Muscle of leg (tissue), 11 donors: Measurements from ENCODE around the gene CCDC24. TPM values are rescaled to one million over a fixed set of nuclear protein-coding genes. Genes with fewer than 3 reads are reported as not detected.

ENCODE experiments used
- DNase-seq: peaks from one replicate; pipeline ENCODE4 v3.0.0; 2013
- H3K27ac ChIP-seq: one replicate; pipeline ENCODE4 v1.5.1; 2013; ENCODE audit warnings: mild to moderate bottlenecking, low read length, control low read depth
- H3K27me3 ChIP-seq: one replicate; pipeline ENCODE4 v1.6.1; 2013; ENCODE audit warnings: low read length; ENCODE audit not compliant: control insufficient read depth, insufficient read depth
- H3K36me3 ChIP-seq: one replicate; pipeline ENCODE4 v1.6.1; 2013; ENCODE audit warnings: low read length; ENCODE audit not compliant: control insufficient read depth, insufficient read depth
- H3K4me1 ChIP-seq: one replicate; pipeline ENCODE4 v1.6.1; 2013; ENCODE audit warnings: low read length; ENCODE audit not compliant: control insufficient read depth, insufficient read depth
- H3K4me3 ChIP-seq: one replicate; pipeline ENCODE4 v1.5.1; 2013; ENCODE audit warnings: low read length, control low read depth
- H3K9me3 ChIP-seq: replicated peaks from 2 replicates; pipeline ENCODE4 v1.6.1; 2013; ENCODE audit warnings: low read depth, low read length; ENCODE audit not compliant: control insufficient read depth
- WGBS: methylation state at CpG from one replicate; pipeline ENCODE4 v1.1.5; 2013; ENCODE audit warnings: missing lambda C conversion rate; ENCODE audit not compliant: insufficient coverage; 5-methylcytosine and 5-hydroxymethylcytosine counted together
- polyA plus RNA-seq, 8 donors: library from polyadenylated mRNA; unstranded; fragments of 120-200 nt; gene quantifications; one replicate each; pipeline versions ENCODE4 v1.2.1 to v1.2.3, GENCODE V29; 2013; ENCODE audit warnings: inconsistent platforms in 1 of 8, low replicate concordance in 1 of 8; ENCODE audit not compliant: insufficient read length in 8 of 8, insufficient read depth in 1 of 8
- total RNA-seq: library from RNA; stranded (reverse); fragments of 120-200 nt; gene quantifications from one replicate; pipeline ENCODE4 v1.2.4, GENCODE V29; 2013

The CCDC24 gene
- total and polyA plus RNA-seq, 9 donors, result 0.77 to 1.9 (median 1.2) TPM

DNA sequence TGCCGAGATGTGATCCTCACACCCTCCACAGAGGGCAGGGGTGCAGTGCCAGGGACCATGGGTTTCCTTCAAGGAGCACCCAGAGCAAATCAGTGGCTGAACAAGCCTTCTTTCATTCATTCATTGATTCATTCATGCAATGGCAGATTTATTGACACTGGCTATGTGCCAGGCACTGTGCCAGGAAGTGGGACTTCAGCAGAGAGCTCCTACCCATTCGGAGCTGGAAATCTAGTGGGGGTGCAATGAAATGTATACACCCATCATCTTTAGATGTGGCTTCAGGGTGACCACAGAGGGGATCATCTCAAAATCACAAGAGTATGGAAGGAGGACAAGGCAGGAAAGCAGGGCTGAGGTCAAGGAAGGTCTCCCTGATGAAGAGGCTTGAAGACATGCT, 21.0 kb downstream of the CCDC24 start:
- H3K27me3 ChIP-seq, result no peaks in the 10 kb centered on the region
- H3K9me3 ChIP-seq, result no peaks in the 10 kb centered on the region
- no peak for DNase-seq
- 100% methylated on average over 1 of the region's 2 CpGs for WGBS
- H3K36me3 ChIP-seq, result peaks cover 4% of the 10 kb centered on the region
- H3K27ac ChIP-seq, result no peak overlapping the region
- peaks cover 8% of the 10 kb centered on the region for H3K4me1 ChIP-seq
- H3K4me3 ChIP-seq, result no peak overlapping the region

DNA sequence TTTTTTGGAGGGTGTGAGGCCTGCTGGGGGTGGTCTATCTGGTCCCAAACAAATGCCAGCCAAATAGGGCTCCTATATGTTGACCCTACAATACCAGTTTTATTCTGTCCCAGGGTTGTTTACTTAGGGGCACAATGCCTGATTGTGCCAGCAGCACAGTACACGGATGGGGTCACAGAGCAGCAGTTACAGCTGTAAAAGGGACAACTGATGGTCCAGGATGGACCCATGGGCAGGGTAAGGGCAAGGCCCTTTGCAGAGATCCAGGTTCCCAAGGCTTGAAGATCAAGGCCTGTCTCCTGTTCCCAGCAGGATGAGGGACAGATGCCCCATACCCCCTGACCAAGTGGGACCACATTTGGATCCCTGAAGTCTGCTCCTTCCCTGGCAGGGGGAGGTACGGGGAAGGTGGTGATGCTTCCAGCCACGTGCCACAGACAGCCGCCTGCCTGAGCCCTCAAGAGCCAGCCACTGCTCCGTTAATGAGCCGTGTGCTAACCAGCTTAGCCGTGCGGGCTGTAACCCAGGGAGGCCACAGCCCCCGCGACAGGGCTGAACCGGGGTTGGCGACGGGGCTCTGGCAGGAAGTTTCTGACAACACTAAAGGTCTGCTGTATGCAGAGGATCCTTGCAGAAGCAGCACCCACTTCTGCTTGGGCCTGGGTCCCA, 21.7 kb downstream of the CCDC24 start:
- peaks cover 8% of the 10 kb centered on the region for H3K4me1 ChIP-seq
- no peak for DNase-seq
- WGBS, result 34% methylated on average over 13 of the region's 13 CpGs
- H3K36me3 ChIP-seq, result peaks cover 4% of the 10 kb centered on the region
- H3K9me3 ChIP-seq, result no peaks in the 10 kb centered on the region
- H3K27ac ChIP-seq, result no peak overlapping the region
- no peak overlapping the region for H3K4me3 ChIP-seq
- peaks cover 2% of the 10 kb centered on the region for H3K27me3 ChIP-seq

GRCh38 chr1:44013949-44014348, 22.6 kb downstream of the CCDC24 start:
- DNase-seq, result no peak
- no peaks in the 10 kb centered on the region for H3K9me3 ChIP-seq
- WGBS, result 55% methylated on average over 5 of the region's 5 CpGs
- H3K4me3 ChIP-seq, result no peak overlapping the region
- peaks cover 8% of the 10 kb centered on the region for H3K4me1 ChIP-seq
- peaks cover 2% of the 10 kb centered on the region for H3K27me3 ChIP-seq
- H3K36me3 ChIP-seq, result peaks cover 4% of the 10 kb centered on the region
- H3K27ac ChIP-seq, result no peak overlapping the region

DNA sequence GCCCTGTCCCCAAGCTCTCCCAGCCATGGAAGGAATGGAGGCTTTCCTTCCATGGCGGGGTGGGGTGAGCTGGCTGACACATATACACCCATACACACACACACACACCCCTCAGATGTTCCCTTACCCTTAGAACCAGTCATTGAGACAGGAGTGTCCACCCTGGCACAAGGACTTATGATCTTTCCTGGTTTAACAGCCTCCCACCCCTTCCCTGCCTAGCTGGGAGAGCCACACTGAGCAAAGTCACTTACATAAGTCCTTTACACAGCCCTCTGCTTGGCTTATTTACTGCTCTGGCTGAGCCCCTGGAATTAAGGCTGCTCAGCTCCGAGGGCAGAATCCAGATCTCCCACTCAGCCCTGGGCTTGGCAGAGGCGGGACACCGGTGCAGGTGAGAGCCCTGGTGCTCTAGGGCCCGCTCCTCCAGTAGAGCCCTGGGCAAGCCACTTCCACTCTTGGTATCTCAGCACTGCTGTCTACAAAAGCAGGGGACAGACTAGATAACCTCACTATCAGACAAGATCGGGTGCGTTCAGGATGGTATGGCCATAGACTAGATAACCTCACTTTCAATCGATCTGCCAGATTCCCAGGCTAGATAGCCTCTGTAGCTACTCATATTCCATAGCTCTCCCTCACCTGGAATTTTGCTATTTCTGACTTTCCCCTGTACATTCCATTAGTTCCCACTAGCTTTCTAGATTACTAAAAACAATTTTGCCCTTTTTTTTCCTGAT, 23.1 kb downstream of the CCDC24 start:
- H3K27ac ChIP-seq, result no peak overlapping the region
- H3K36me3 ChIP-seq, result peaks cover 4% of the 10 kb centered on the region
- peaks cover 2% of the 10 kb centered on the region for H3K27me3 ChIP-seq
- H3K9me3 ChIP-seq, result no peaks in the 10 kb centered on the region
- peaks cover 10% of the 10 kb centered on the region for H3K4me1 ChIP-seq
- WGBS, result 74% methylated on average over 7 of the region's 8 CpGs
- H3K4me3 ChIP-seq, result no peak overlapping the region
- no peak for DNase-seq

GRCh38 chr1:44015206-44015605, 23.8 kb downstream of the CCDC24 start:
- no peaks in the 10 kb centered on the region for H3K9me3 ChIP-seq
- 17% methylated on average over 2 of the region's 3 CpGs for WGBS
- H3K27me3 ChIP-seq, result peaks cover 2% of the 10 kb centered on the region
- no peaks in the 10 kb centered on the region for H3K36me3 ChIP-seq
- peaks cover 16% of the 10 kb centered on the region for H3K4me1 ChIP-seq
- no peak overlapping the region for H3K4me3 ChIP-seq
- DNase-seq, result no peak
- no peak overlapping the region for H3K27ac ChIP-seq

GRCh38 chr1:44016041-44016889, 24.9 kb downstream of the CCDC24 start:
- peaks cover 2% of the 10 kb centered on the region for H3K27me3 ChIP-seq
- H3K4me1 ChIP-seq, result peaks cover 18% of the 10 kb centered on the region
- DNase-seq, result no peak
- no peaks in the 10 kb centered on the region for H3K9me3 ChIP-seq
- 88% methylated on average over 15 of the region's 20 CpGs for WGBS
- no peak overlapping the region for H3K27ac ChIP-seq
- H3K4me3 ChIP-seq, result no peak overlapping the region
- no peaks in the 10 kb centered on the region for H3K36me3 ChIP-seq

DNA sequence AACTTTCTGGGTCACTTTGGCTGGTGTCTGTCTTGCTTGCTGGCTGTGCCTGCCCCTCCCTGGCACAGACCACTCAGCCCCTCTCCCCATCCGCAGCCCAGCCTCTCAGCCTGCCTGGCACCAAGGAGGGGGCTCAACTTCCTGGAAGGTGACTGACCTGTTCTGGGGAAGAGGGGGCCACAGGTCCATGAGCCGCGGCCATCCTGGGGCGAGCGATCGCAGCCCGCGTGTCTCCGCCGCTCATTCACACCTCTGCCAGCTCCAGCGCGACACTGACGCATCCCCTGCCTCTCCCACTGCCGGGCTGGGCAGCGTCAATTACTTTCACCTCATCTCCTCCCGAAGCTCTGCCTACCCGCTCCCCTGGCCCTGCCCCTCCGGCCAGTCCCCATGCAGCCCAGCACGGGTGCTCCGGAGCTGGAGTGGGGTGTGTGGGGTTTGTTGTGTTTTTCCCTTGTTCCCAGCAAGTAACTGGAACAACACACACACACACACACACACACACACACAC, 25.5 kb downstream of the CCDC24 start:
- Histone ChIP-seq H3K27me3 (peaks cover 2% of the 10 kb centered on the region), H3K9me3 (no peaks in the 10 kb centered on the region), H3K36me3 (no peaks in the 10 kb centered on the region), H3K27ac (no peak overlapping the region), H3K4me1 (peaks cover 18% of the 10 kb centered on the region), H3K4me3 (no peak overlapping the region)
- 71% methylated on average over 15 of the region's 20 CpGs for WGBS
- DNase-seq, result no peak

GRCh38 chr1:44019466-44019948, 28.1 kb downstream of the CCDC24 start:
- Histone ChIP-seq H3K36me3 (no peaks in the 10 kb centered on the region), H3K27ac (no peak overlapping the region), H3K27me3 (peaks cover 2% of the 10 kb centered on the region), H3K4me3 (no peak overlapping the region), H3K9me3 (no peaks in the 10 kb centered on the region), H3K4me1 (peaks cover 9% of the 10 kb centered on the region)
- no peak for DNase-seq
- whole genome bisulfite sequencing, result 68% methylated on average over 12 of the region's 13 CpGs

DNA sequence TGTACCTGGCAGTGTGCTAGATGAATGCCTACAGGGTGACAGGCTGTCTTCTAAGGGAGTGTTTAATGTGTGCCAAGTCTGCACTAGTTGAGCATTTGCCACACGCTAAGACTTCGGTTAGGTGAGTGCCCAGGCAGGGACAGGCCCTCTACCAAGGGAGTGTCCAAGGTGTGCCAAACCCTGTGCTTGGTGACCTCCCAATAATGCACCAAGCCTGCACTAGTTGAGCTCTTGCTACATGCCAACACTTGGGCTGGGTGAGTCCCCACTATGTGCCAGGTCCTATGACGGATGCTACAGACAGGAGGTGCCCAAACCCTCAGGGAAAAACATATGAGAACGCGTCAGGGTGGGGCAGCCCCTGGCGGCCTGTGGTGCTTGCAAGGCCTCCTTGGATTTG, 29.1 kb downstream of the CCDC24 start:
- WGBS, result 77% methylated on average over 6 of the region's 6 CpGs
- Histone ChIP-seq H3K4me1 (peaks cover 9% of the 10 kb centered on the region), H3K36me3 (no peaks in the 10 kb centered on the region), H3K27ac (no peak overlapping the region), H3K9me3 (no peaks in the 10 kb centered on the region), H3K4me3 (no peak overlapping the region), H3K27me3 (peaks cover 2% of the 10 kb centered on the region)
- DNase-seq, result no peak

- Histone ChIP-seq H3K4me3 (no peak overlapping the region), H3K4me1 (peaks cover 9% of the 10 kb centered on the region), H3K27me3 (peaks cover 2% of the 10 kb centered on the region), H3K27ac (no peak overlapping the region), H3K36me3 (no peaks in the 10 kb centered on the region), H3K9me3 (no peaks in the 10 kb centered on the region)
- DNase-seq, result no peak
- 60% methylated on average over 3 of the region's 8 CpGs for WGBS
These were observed 29.8 kb downstream of the CCDC24 start for GRCh38 chr1:44021156-44021555.
